Caco-2 (cell line): Measurements from ENCODE around the gene CTR9. TPM values are rescaled to one million over a fixed set of nuclear protein-coding genes. Genes with fewer than 3 reads are reported as not detected.
A peak's percentile ranks its signal among the peaks of the same experiment; 100 is the strongest.

ENCODE experiments used
- BruUV-seq: library from RNA; stranded (reverse); fragments of 400-500 nt; replicated peaks from 2 replicates; lab custom pipeline; 2021; lab: Mats Ljungman, UMichigan
- CTCF ChIA-PET: fragments of 300-600 bp; sonication (Branson Sonifier 250); formaldehyde crosslinking; loops from one replicate; lab custom pipeline; 2022; ENCODE audit warnings: antibody characterized with exemption; lab: Charles Lee
- POLR2A ChIA-PET: fragments of 300-600 bp; sonication (Branson Sonifier 250); formaldehyde crosslinking; loops from one replicate; lab custom pipeline; 2022; ENCODE audit warnings: antibody characterized with exemption; lab: Charles Lee
- DNase-seq, 2 experiments: peaks; one replicate each; pipeline versions ENCODE4 v3.0.0 to v3.0.0-alpha.2; 2020 to 2022
- H3K27me3 ChIP-seq: replicated peaks from 2 replicates; pipeline ENCODE4 v1.6.0; 2011; ENCODE audit warnings: low read length; ENCODE audit not compliant: control insufficient read depth, insufficient read depth
- H3K36me3 ChIP-seq: 2 replicates; pipeline ENCODE4 v1.5.1; 2011; ENCODE audit warnings: low read length; ENCODE audit not compliant: control insufficient read depth, insufficient read depth
- H3K4me1 ChIP-seq: fragments of 250-450 bp; sonication (Bioruptor Pico); 2 replicates; pipeline ENCODE4 v1.5.1; 2020; ENCODE audit warnings: mild to moderate bottlenecking
- H3K4me3 ChIP-seq: 2 replicates; pipeline ENCODE4 v1.5.1; 2011; ENCODE audit warnings: low read depth, mild to moderate bottlenecking, control low read depth, low read length
- H3K9me3 ChIP-seq: fragments of 250-450 bp; sonication (Bioruptor Pico); 2 replicates; pipeline ENCODE4 v1.5.1; 2020; ENCODE audit warnings: mild to moderate bottlenecking, moderate library complexity
- H3K27ac Mint-ChIP-seq: one replicate; pipeline ENCODE4 v1.8.0; 2022; ENCODE audit warnings: mixed read lengths; ENCODE audit not compliant: unreplicated experiment
- H3K27me3 Mint-ChIP-seq: one replicate; pipeline ENCODE4 v1.8.0; 2022; ENCODE audit warnings: mixed read lengths; ENCODE audit not compliant: insufficient read depth, unreplicated experiment
- H3K36me3 Mint-ChIP-seq: one replicate; pipeline ENCODE4 v1.8.0; 2022; ENCODE audit warnings: mild to moderate bottlenecking, mixed read lengths; ENCODE audit not compliant: insufficient read depth, unreplicated experiment
- H3K4me1 Mint-ChIP-seq: one replicate; pipeline ENCODE4 v1.8.0; 2022; ENCODE audit warnings: low read depth, mixed read lengths; ENCODE audit not compliant: unreplicated experiment
- H3K4me3 Mint-ChIP-seq: one replicate; pipeline ENCODE4 v1.8.0; 2022; ENCODE audit warnings: mild to moderate bottlenecking, moderate library complexity, mixed read lengths; ENCODE audit not compliant: unreplicated experiment
- H3K9me3 Mint-ChIP-seq: one replicate; pipeline ENCODE4 v1.8.0; 2022; ENCODE audit warnings: mixed read lengths; ENCODE audit not compliant: unreplicated experiment
- intact Hi-C: fragments of 100-400 bp; cut with micrococcal nuclease; formaldehyde crosslinking; loops from one replicate; pipeline ENCODE4 v1.10.0; 2022; ENCODE audit not compliant: unreplicated experiment
- total RNA-seq: library from RNA; stranded (reverse); gene quantifications from 2 replicates; pipeline ENCODE4 v1.2.3, GENCODE V29; 2022
- TF ChIP-seq, protein P1 (sequence below), 2 experiments: fragments of 200-600 bp in 1 of 2; IDR thresholded peaks; 1 replicate in 1 of 2; 2 replicates in 1 of 2; pipeline versions ENCODE4 v1.5.1 to v1.8.0; 2011 to 2022; ENCODE audit warnings: antibody characterized with exemption in 1 of 2, control low read depth in 1 of 2, inconsistent platforms in 1 of 2, low read depth in 1 of 2, low read length in 1 of 2, mild to moderate bottlenecking in 1 of 2, moderate library complexity in 1 of 2; ENCODE audit not compliant: insufficient read depth in 1 of 2, severe bottlenecking in 1 of 2, unreplicated experiment in 1 of 2

CTR9 gene
- total RNA-seq, 1 experiment from 2014 or later, result 54.0 TPM

DNA sequence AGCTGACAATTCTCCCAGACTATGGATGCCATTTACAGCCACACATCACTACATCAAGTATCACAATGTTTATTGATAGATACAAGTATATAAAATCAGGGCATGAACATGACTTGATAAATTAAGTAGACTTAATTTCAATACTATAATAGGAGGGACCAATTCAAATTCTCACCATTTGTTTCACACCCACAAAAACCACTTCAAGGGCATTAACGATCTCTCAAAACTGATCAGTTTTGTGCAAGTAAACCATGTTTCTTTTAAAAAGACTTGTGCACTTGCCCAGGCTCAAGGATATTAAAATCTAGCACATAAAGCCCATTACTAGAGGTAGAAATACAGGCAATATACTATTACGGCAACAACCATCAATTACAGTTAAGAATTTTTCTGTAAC lies 46.0 kb downstream of the CTR9 start:
- TF ChIP-seq, protein P1, sequence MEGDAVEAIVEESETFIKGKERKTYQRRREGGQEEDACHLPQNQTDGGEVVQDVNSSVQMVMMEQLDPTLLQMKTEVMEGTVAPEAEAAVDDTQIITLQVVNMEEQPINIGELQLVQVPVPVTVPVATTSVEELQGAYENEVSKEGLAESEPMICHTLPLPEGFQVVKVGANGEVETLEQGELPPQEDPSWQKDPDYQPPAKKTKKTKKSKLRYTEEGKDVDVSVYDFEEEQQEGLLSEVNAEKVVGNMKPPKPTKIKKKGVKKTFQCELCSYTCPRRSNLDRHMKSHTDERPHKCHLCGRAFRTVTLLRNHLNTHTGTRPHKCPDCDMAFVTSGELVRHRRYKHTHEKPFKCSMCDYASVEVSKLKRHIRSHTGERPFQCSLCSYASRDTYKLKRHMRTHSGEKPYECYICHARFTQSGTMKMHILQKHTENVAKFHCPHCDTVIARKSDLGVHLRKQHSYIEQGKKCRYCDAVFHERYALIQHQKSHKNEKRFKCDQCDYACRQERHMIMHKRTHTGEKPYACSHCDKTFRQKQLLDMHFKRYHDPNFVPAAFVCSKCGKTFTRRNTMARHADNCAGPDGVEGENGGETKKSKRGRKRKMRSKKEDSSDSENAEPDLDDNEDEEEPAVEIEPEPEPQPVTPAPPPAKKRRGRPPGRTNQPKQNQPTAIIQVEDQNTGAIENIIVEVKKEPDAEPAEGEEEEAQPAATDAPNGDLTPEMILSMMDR (IDR thresholded peaks at IDR 0.05; ENCODE audit: insufficient read depth in 1 of 2, low read depth in 1 of 2, low read length in 1 of 2, severe bottlenecking in 1 of 2, unreplicated experiment in 1 of 2), result no peak
- H3K4me1 Mint-ChIP-seq, result peaks cover 6% of the 10 kb centered on the region
- POLR2A ChIA-PET, result interaction anchor here (5.6 kb wide), 1 partner anchor 12 kb away, joined by 49 read pairs; the partner anchor contains the start of gene EIF4G2

DNA sequence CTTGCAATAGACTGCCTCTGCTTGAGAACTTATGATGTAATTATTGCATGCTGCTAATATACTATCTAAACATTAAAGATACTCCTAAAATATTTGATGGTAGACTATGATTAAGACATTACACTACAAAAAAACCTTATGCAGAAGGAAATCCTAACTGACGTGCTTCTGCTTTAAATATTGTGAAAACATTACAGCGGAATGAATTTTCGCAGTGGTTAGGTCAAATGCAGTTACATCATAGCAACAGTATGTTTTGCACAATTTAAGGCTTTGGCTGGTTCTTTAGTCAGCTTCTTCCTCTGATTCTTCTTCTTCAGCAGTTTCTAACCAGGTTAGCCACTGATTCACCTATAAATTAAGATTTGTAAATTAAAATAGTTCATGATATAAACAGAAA lies 46.5 kb downstream of the CTR9 start:
- H3K36me3 Mint-ChIP-seq, result peaks cover 87% of the 10 kb centered on the region
- TF ChIP-seq, protein P1 (IDR thresholded peaks at IDR 0.05; ENCODE audit: insufficient read depth in 1 of 2, low read depth in 1 of 2, low read length in 1 of 2, severe bottlenecking in 1 of 2, unreplicated experiment in 1 of 2), result no peak
- H3K36me3 ChIP-seq, result peaks cover 7% of the 10 kb centered on the region

More for the DNA sequence above, 46.0 kb downstream of the CTR9 start:
- H3K27me3 ChIP-seq, result no peaks in the 10 kb centered on the region
- H3K9me3 Mint-ChIP-seq, result no peaks in the 10 kb centered on the region
- no peak overlapping the region for H3K4me3 Mint-ChIP-seq
- no peak overlapping the region for H3K27ac Mint-ChIP-seq
- peaks cover 83% of the 10 kb centered on the region for H3K36me3 Mint-ChIP-seq
- CTCF ChIA-PET, result no interaction called here
- H3K4me1 ChIP-seq, result no peaks in the 10 kb centered on the region
- intact Hi-C loops, result no loop called here
- H3K9me3 ChIP-seq, result no peaks in the 10 kb centered on the region
- BruUV-seq, result TSS peak; percentile 11
- no peaks in the 10 kb centered on the region for H3K27me3 Mint-ChIP-seq
- H3K36me3 ChIP-seq, result peaks cover 7% of the 10 kb centered on the region
- DNase-seq, result no peak
- H3K4me3 ChIP-seq, result no peak overlapping the region

GRCh38 chr11:10798330-10798928 lies 47.4 kb downstream of the CTR9 start:
- Mint-ChIP-seq H3K36me3 (peaks cover 90% of the 10 kb centered on the region), H3K27ac (no peak overlapping the region), H3K4me3 (no peak overlapping the region), H3K4me1 (no peaks in the 10 kb centered on the region), H3K9me3 (no peaks in the 10 kb centered on the region), H3K27me3 (no peaks in the 10 kb centered on the region)
- Histone ChIP-seq H3K4me3 (no peak overlapping the region), H3K9me3 (no peaks in the 10 kb centered on the region), H3K36me3 (peaks cover 7% of the 10 kb centered on the region), H3K27me3 (no peaks in the 10 kb centered on the region), H3K4me1 (no peaks in the 10 kb centered on the region)
- TF ChIP-seq, protein P1 (IDR thresholded peaks at IDR 0.05; ENCODE audit: insufficient read depth in 1 of 2, low read depth in 1 of 2, low read length in 1 of 2, severe bottlenecking in 1 of 2, unreplicated experiment in 1 of 2), result no peak
- no TSS peak for BruUV-seq
- ChIA-PET CTCF (no interaction called here), POLR2A (interaction anchor here (1.0 to 5.6 kb wide), 2 partner anchors 11 to 60 kb away, joined by 4 to 49 read pairs; partner anchors contain the start of gene EIF4G2)
- intact Hi-C loops, result no loop called here
- DNase-seq, result no peak

More for the DNA sequence above, 46.5 kb downstream of the CTR9 start:
- CTCF ChIA-PET, result no interaction called here
- H3K27me3 Mint-ChIP-seq, result no peaks in the 10 kb centered on the region
- H3K4me3 ChIP-seq, result no peak overlapping the region
- DNase-seq, result no peak
- no peaks in the 10 kb centered on the region for H3K9me3 Mint-ChIP-seq
- no peaks in the 10 kb centered on the region for H3K9me3 ChIP-seq
- POLR2A ChIA-PET, result interaction anchor here (5.6 kb wide), 1 partner anchor 11 kb away, joined by 49 read pairs; the partner anchor contains the start of gene EIF4G2
- intact Hi-C loops, result no loop called here
- no peaks in the 10 kb centered on the region for H3K27me3 ChIP-seq
- no TSS peak for BruUV-seq
- H3K4me1 Mint-ChIP-seq, result peaks cover 6% of the 10 kb centered on the region
- no peak overlapping the region for H3K4me3 Mint-ChIP-seq
- H3K27ac Mint-ChIP-seq, result no peak overlapping the region
- H3K4me1 ChIP-seq, result no peaks in the 10 kb centered on the region
